Measurements from ENCODE around the gene PIGZ.

GRCh38 chr3:196916221-196916620 lies 52.4 kb downstream of the PIGZ start:
- TF ChIP-seq JUND (IDR thresholded peaks at IDR 0.05) (no peak), EGR1 (IDR thresholded peaks at IDR 0.05; ENCODE audit: low read depth) (no peak), POLR2A (IDR thresholded peaks at IDR 0.05; ENCODE audit: borderline replicate concordance, extremely low read depth, insufficient read depth, insufficient read length) (no peak), CEBPB (IDR thresholded peaks at IDR 0.05; ENCODE audit: low read depth) (no peak), CBX3 (IDR thresholded peaks at IDR 0.05; ENCODE audit: low read depth) (no peak), EZH2phosphoT487 (IDR thresholded peaks at IDR 0.05; ENCODE audit: borderline replicate concordance) (no peak)
- TF ChIP-seq, protein P1, sequence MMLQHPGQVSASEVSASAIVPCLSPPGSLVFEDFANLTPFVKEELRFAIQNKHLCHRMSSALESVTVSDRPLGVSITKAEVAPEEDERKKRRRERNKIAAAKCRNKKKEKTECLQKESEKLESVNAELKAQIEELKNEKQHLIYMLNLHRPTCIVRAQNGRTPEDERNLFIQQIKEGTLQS (IDR thresholded peaks at IDR 0.05), result no peak
- TF ChIP-seq, protein P2, sequence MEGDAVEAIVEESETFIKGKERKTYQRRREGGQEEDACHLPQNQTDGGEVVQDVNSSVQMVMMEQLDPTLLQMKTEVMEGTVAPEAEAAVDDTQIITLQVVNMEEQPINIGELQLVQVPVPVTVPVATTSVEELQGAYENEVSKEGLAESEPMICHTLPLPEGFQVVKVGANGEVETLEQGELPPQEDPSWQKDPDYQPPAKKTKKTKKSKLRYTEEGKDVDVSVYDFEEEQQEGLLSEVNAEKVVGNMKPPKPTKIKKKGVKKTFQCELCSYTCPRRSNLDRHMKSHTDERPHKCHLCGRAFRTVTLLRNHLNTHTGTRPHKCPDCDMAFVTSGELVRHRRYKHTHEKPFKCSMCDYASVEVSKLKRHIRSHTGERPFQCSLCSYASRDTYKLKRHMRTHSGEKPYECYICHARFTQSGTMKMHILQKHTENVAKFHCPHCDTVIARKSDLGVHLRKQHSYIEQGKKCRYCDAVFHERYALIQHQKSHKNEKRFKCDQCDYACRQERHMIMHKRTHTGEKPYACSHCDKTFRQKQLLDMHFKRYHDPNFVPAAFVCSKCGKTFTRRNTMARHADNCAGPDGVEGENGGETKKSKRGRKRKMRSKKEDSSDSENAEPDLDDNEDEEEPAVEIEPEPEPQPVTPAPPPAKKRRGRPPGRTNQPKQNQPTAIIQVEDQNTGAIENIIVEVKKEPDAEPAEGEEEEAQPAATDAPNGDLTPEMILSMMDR (IDR thresholded peaks at IDR 0.05 in 2 of 3, conservative IDR thresholded peaks at IDR 0.05 in 1 of 3; ENCODE audit: borderline replicate concordance in 1 of 3, insufficient read depth in 1 of 3, low read depth in 2 of 3, low read length in 2 of 3), result no peak

Data from HCT116 (cell line).